NCI-H345 (cell line): ENCODE data around the gene ZNF638.

Source experiments
- DNase-seq: peaks from one replicate; lab custom pipeline; 2025; lab: John Stamatoyannopoulos, UW

ZNF638 gene

GRCh38 chr2:71336802-71337201, 5.2 kb downstream of the ZNF638 start:
- DNase-seq, result no peak

- DNase-seq, result no peak
These were observed 6.2 kb downstream of the ZNF638 start for GRCh38 chr2:71337776-71338175.

GRCh38 chr2:71339685-71340084, 8.1 kb downstream of the ZNF638 start:
- DNase-seq, result no peak

- no peak for DNase-seq
These were observed 8.6 kb downstream of the ZNF638 start for GRCh38 chr2:71340176-71340575.

- no peak for DNase-seq
These were observed 10.1 kb downstream of the ZNF638 start for GRCh38 chr2:71341645-71342044.

- DNase-seq, result no peak
These were observed 14.5 kb downstream of the ZNF638 start for GRCh38 chr2:71346065-71346464.

- no peak for DNase-seq
These were observed 15.9 kb downstream of the ZNF638 start for GRCh38 chr2:71347517-71347916.

GRCh38 chr2:71348302-71348701, 16.7 kb downstream of the ZNF638 start:
- DNase-seq, result no peak

- DNase-seq, result no peak
These were observed 21.7 kb downstream of the ZNF638 start for GRCh38 chr2:71353248-71353647.

- no peak for DNase-seq
These were observed 27.5 kb downstream of the ZNF638 start for GRCh38 chr2:71358931-71359671.

GRCh38 chr2:71360434-71360975, 28.9 kb downstream of the ZNF638 start:
- DNase-seq, result no peak

GRCh38 chr2:71361631-71362030, 30.0 kb downstream of the ZNF638 start:
- DNase-seq, result no peak

- DNase-seq, result no peak
These were observed 30.9 kb downstream of the ZNF638 start for GRCh38 chr2:71362447-71362846.

GRCh38 chr2:71370015-71370414, 38.4 kb downstream of the ZNF638 start:
- no peak for DNase-seq

GRCh38 chr2:71372042-71372441, 40.5 kb downstream of the ZNF638 start:
- no peak for DNase-seq

- no peak for DNase-seq
These were observed 47.5 kb downstream of the ZNF638 start for GRCh38 chr2:71379086-71379485.

GRCh38 chr2:71380665-71381064, 49.1 kb downstream of the ZNF638 start:
- no peak for DNase-seq

- no peak for DNase-seq
These were observed 53.4 kb downstream of the ZNF638 start for GRCh38 chr2:71385012-71385411.

- DNase-seq, result no peak
These were observed 56.6 kb downstream of the ZNF638 start for GRCh38 chr2:71388214-71388613.

GRCh38 chr2:71389384-71390072, 57.9 kb downstream of the ZNF638 start:
- no peak for DNase-seq

GRCh38 chr2:71393216-71393615, 61.6 kb downstream of the ZNF638 start:
- DNase-seq, result no peak

- DNase-seq, result no peak
These were observed 63.9 kb downstream of the ZNF638 start for GRCh38 chr2:71395471-71395870.

- no peak for DNase-seq
These were observed 70.8 kb downstream of the ZNF638 start for GRCh38 chr2:71402427-71402826.
